GM23338 (cell line): ENCODE measurements around the gene KCNK10. TPM values are rescaled to one million over a fixed set of nuclear protein-coding genes. Genes with fewer than 3 reads are reported as not detected.

Experiments
- ATAC-seq: fragments of 200-7000 bp; cut with Tn5 transposase; 3 replicates; pipeline ENCODE4 v1.9.1; 2020
- DNase-seq: peaks from one replicate; pipeline ENCODE4 v3.0.0-alpha.2; 2015; ENCODE audit warnings: low spot score
- H2AFZ ChIP-seq: fragments of 200-600 bp; sonication (generic); 2 replicates; pipeline ENCODE4 v1.8.0; 2016; ENCODE audit warnings: antibody characterized with exemption, mild to moderate bottlenecking, moderate library complexity
- H3F3A ChIP-seq: fragments of 200-600 bp; sonication (generic); replicated peaks from 2 replicates; pipeline ENCODE4 v1.8.0; 2017; ENCODE audit warnings: antibody characterized with exemption, mixed run types, low read depth
- H3K27ac ChIP-seq: fragments of 200-600 bp; sonication (generic); 2 replicates; pipeline ENCODE4 v1.6.1; 2016; ENCODE audit warnings: low read depth
- H3K27me3 ChIP-seq: fragments of 200-600 bp; sonication (generic); 2 replicates; pipeline ENCODE4 v1.8.0; 2016; ENCODE audit warnings: mild to moderate bottlenecking, mixed run types, moderate library complexity; ENCODE audit not compliant: insufficient read depth
- H3K36me3 ChIP-seq: fragments of 200-600 bp; sonication (generic); 2 replicates; pipeline ENCODE4 v1.8.0; 2016; ENCODE audit warnings: mild to moderate bottlenecking; ENCODE audit not compliant: insufficient read depth
- H3K4me1 ChIP-seq: fragments of 200-600 bp; sonication (generic); 2 replicates; pipeline ENCODE4 v1.8.0; 2016; ENCODE audit warnings: mild to moderate bottlenecking, moderate library complexity; ENCODE audit not compliant: insufficient read depth
- H3K4me2 ChIP-seq: fragments of 200-600 bp; sonication (generic); 2 replicates; pipeline ENCODE4 v1.7.1; 2017; ENCODE audit warnings: mixed run types
- H3K4me3 ChIP-seq: fragments of 200-600 bp; sonication (generic); 2 replicates; pipeline ENCODE4 v1.6.1; 2016; ENCODE audit warnings: mixed run types
- H3K79me2 ChIP-seq: fragments of 200-600 bp; sonication (generic); replicated peaks from 2 replicates; pipeline ENCODE4 v1.8.0; 2017; ENCODE audit warnings: mild to moderate bottlenecking; ENCODE audit not compliant: insufficient read depth
- H3K9me2 ChIP-seq: fragments of 200-600 bp; sonication (generic); 2 replicates; pipeline ENCODE4 v1.8.0; 2017; ENCODE audit not compliant: insufficient read depth
- H4K20me1 ChIP-seq: fragments of 200-600 bp; sonication (generic); replicated peaks from 2 replicates; pipeline ENCODE4 v1.8.0; 2017; ENCODE audit warnings: mild to moderate bottlenecking; ENCODE audit not compliant: insufficient read depth
- H3K27ac Mint-ChIP-seq: 2 replicates; pipeline ENCODE4 v1.8.0; 2020; ENCODE audit warnings: inconsistent platforms, mild to moderate bottlenecking, moderate library complexity, mixed read lengths
- H3K27me3 Mint-ChIP-seq: 3 replicates; pipeline ENCODE4 v1.8.0; 2022; ENCODE audit warnings: low read depth, mild to moderate bottlenecking, moderate library complexity, mixed read lengths, inconsistent platforms; ENCODE audit not compliant: insufficient read depth, poor library complexity
- H3K36me3 Mint-ChIP-seq: 3 replicates; pipeline ENCODE4 v1.8.0; 2021; ENCODE audit warnings: low read depth, mild to moderate bottlenecking, inconsistent platforms, moderate library complexity, mixed read lengths
- H3K4me1 Mint-ChIP-seq: 3 replicates; pipeline ENCODE4 v1.8.0; 2020; ENCODE audit warnings: mild to moderate bottlenecking, inconsistent platforms, mixed read lengths
- H3K4me3 Mint-ChIP-seq: 3 replicates; pipeline ENCODE4 v1.8.0; 2021; ENCODE audit warnings: moderate library complexity, mild to moderate bottlenecking, inconsistent platforms, mixed read lengths
- H3K9me3 Mint-ChIP-seq: 3 replicates; pipeline ENCODE4 v1.8.0; 2020; ENCODE audit warnings: moderate library complexity, mild to moderate bottlenecking, inconsistent platforms, mixed read lengths
- CREB1 ChIP-seq: fragments of 250-450 bp; sonication (Bioruptor Pico); IDR thresholded peaks from 2 replicates; pipeline ENCODE4 v1.5.0; 2020; ENCODE audit warnings: low read depth, mild to moderate bottlenecking, moderate library complexity
- CTCF ChIP-seq, 2 experiments: fragments of 200-600 bp in 1 of 2; sonication (generic) in 1 of 2; conservative IDR thresholded peaks; 2 replicates each; pipeline versions ENCODE4 v1.5.1 to v1.6.1; 2016 to 2017; ENCODE audit warnings: antibody characterized with exemption in 2 of 2, low read depth in 2 of 2, mild to moderate bottlenecking in 2 of 2, moderate library complexity in 1 of 2
- ETS1 ChIP-seq: IDR thresholded peaks from 2 replicates; pipeline ENCODE4 v1.6.1; 2016; ENCODE audit warnings: antibody characterized with exemption
- EZH2 ChIP-seq: fragments of 200-600 bp; sonication (generic); IDR thresholded peaks from one replicate; pipeline ENCODE4 v1.8.0; 2017; ENCODE audit warnings: antibody characterized with exemption, mild to moderate bottlenecking, low read depth; ENCODE audit not compliant: unreplicated experiment
- EZH2phosphoT487 ChIP-seq: fragments of 200-600 bp; sonication (generic); IDR thresholded peaks from one replicate; pipeline ENCODE4 v1.8.1; 2018; ENCODE audit warnings: antibody characterized with exemption; ENCODE audit not compliant: unreplicated experiment
- JUNB ChIP-seq: IDR thresholded peaks from one replicate; pipeline ENCODE4 v1.6.1; 2016; ENCODE audit warnings: antibody characterized with exemption; ENCODE audit not compliant: unreplicated experiment
- NANOG ChIP-seq: IDR thresholded peaks from 2 replicates; pipeline ENCODE4 v1.6.1; 2016; ENCODE audit warnings: antibody characterized with exemption, borderline replicate concordance
- POLR2AphosphoS5 ChIP-seq: IDR thresholded peaks from 2 replicates; pipeline ENCODE4 v1.6.1; 2016; ENCODE audit warnings: antibody characterized with exemption, low read depth
- REST ChIP-seq: IDR thresholded peaks from one replicate; pipeline ENCODE4 v1.6.1; 2018; ENCODE audit warnings: antibody characterized with exemption; ENCODE audit not compliant: unreplicated experiment
- STAT1 ChIP-seq: IDR thresholded peaks from one replicate; pipeline ENCODE4 v1.6.1; 2016; ENCODE audit warnings: antibody characterized with exemption; ENCODE audit not compliant: unreplicated experiment
- ZNF114 ChIP-seq: fragments of 250-450 bp; sonication (Bioruptor Pico); IDR thresholded peaks from 2 replicates; pipeline ENCODE4 v1.5.0; 2020; ENCODE audit warnings: mild to moderate bottlenecking, moderate library complexity
- ZNF331 ChIP-seq: fragments of 250-450 bp; sonication (Bioruptor Pico); IDR thresholded peaks from 2 replicates; pipeline ENCODE4 v1.5.0; 2020; ENCODE audit warnings: low read depth, mild to moderate bottlenecking, moderate library complexity
- ZNF462 ChIP-seq: fragments of 250-450 bp; sonication (Bioruptor Pico); IDR thresholded peaks from 2 replicates; pipeline ENCODE4 v1.5.0; 2020; ENCODE audit warnings: mild to moderate bottlenecking, moderate library complexity
- polyA plus RNA-seq: library from polyadenylated mRNA; unstranded; fragments of >200 nt; fragmentation: Nextera tagmentation; extraction: Ambion mirVana; gene quantifications from 2 replicates; pipeline ENCODE4 v1.2.1, GENCODE V29; 2016
- total RNA-seq: library from RNA; depleted of rRNA; stranded (reverse); fragments of >200 nt; shearing (Covaris generic); gene quantifications from 2 replicates; pipeline ENCODE4 v1.2.3, GENCODE V29; 2014

Gene KCNK10
- total and polyA plus RNA-seq, 2 experiments from 2014 or later, result 0.29 to 1.0 TPM

GRCh38 chr14:88363644-88364043, 40.6 kb upstream of the KCNK10 start:
- Mint-ChIP-seq H3K36me3 (no peaks in the 10 kb centered on the region), H3K4me3 (no peak overlapping the region), H3K27me3 (peaks cover 2% of the 10 kb centered on the region), H3K4me1 (peaks cover 49% of the 10 kb centered on the region), H3K9me3 (no peaks in the 10 kb centered on the region), H3K27ac (no peak overlapping the region)
- Histone ChIP-seq H3K36me3 (no peaks in the 10 kb centered on the region), H4K20me1 (no peaks in the 10 kb centered on the region), H3K27ac (no peak overlapping the region), H3K9me2 (no peaks in the 10 kb centered on the region; the same call in 1 of the 2 replicates), H3F3A (no peaks in the 10 kb centered on the region), H2AFZ (no peak overlapping the region), H3K4me1 (peaks cover 48% of the 10 kb centered on the region), H3K4me2 (peak overlapping the region; percentile 35; the same call in 1 of the 2 replicates), H3K79me2 (no peaks in the 10 kb centered on the region), H3K27me3 (no peaks in the 10 kb centered on the region), H3K4me3 (no peak overlapping the region)
- no peak for ATAC-seq
- DNase-seq, result peak; percentile 2
- TF ChIP-seq ETS1 (no peak), EZH2 (no peak), CREB1 (no peak), ZNF331 (CRISPR knock-in tag) (no peak), CTCF (conservative IDR thresholded peaks at IDR 0.05; ENCODE audit: low read depth in 2 of 2) (no peak), POLR2AphosphoS5 (no peak), EZH2phosphoT487 (no peak), STAT1 (no peak), JUNB (no peak), ZNF114 (CRISPR knock-in tag) (no peak), NANOG (no peak), ZNF462 (no peak), REST (no peak)
